T-helper 2 cell treated with Interferon-gamma antibody and Interleukin-4, amounts not matched to agents 5 μg/mL and 100 μg/mL, for 36 hours (primary cell): ENCODE data around the gene GPC5.

Experiments
- DNase-seq: peaks from one replicate; pipeline ENCODE4 v3.0.0; 2021; ENCODE audit warnings: low spot score
- H3K27ac Mint-ChIP-seq: one replicate; pipeline ENCODE4 v1.8.0; 2021; ENCODE audit warnings: mild to moderate bottlenecking, mixed read lengths
- H3K27me3 Mint-ChIP-seq: one replicate; pipeline ENCODE4 v1.8.0; 2021; ENCODE audit warnings: low read depth, mixed read lengths
- H3K36me3 Mint-ChIP-seq: one replicate; pipeline ENCODE4 v1.8.0; 2021; ENCODE audit warnings: low read depth, mixed read lengths
- H3K4me1 Mint-ChIP-seq: one replicate; pipeline ENCODE4 v1.8.0; 2021; ENCODE audit warnings: low read depth, mixed read lengths
- H3K4me3 Mint-ChIP-seq: one replicate; pipeline ENCODE4 v1.8.0; 2022; ENCODE audit warnings: mild to moderate bottlenecking, moderate library complexity, mixed read lengths
- H3K9me3 Mint-ChIP-seq: one replicate; pipeline ENCODE4 v1.8.0; 2021; ENCODE audit warnings: mixed read lengths

The GPC5 gene

GRCh38 chr13:92612892-92613291 lies 1214.5 kb downstream of the GPC5 start:
- no peak overlapping the region for H3K4me3 Mint-ChIP-seq

GRCh38 chr13:92613921-92614320 lies 1215.5 kb downstream of the GPC5 start:
- H3K4me3 Mint-ChIP-seq, result no peak overlapping the region
- no peaks in the 10 kb centered on the region for H3K36me3 Mint-ChIP-seq
- no peaks in the 10 kb centered on the region for H3K27me3 Mint-ChIP-seq

More at GRCh38 chr13:92612892-92613291, 1214.5 kb downstream of the GPC5 start:
- Mint-ChIP-seq H3K9me3 (peaks cover 9% of the 10 kb centered on the region), H3K4me1 (no peaks in the 10 kb centered on the region), H3K27me3 (no peaks in the 10 kb centered on the region), H3K36me3 (no peaks in the 10 kb centered on the region), H3K27ac (no peak overlapping the region)
- no peak for DNase-seq

DNA sequence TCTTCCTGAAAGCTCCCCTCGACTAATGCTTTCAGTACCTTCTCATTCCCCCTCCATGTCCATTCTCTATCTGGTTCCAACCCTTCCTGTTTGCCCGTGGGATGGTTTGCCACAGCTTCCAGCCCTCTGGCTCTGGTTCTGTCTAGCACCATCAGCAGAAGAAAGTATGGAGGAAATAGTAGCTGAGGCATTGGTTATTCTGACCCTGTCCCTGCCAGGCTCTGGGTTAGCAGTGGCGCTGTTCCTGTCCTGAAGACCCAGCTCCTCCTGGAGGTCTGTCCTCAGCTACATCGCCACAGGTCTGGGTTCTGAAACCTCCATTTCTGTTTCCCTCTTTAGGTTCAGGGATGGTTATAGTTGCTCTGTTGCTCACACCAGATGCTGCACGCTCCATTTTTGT lies 1223.6 kb downstream of the GPC5 start:
- no peak for DNase-seq
- H3K9me3 Mint-ChIP-seq, result peaks cover 7% of the 10 kb centered on the region
- no peak overlapping the region for H3K27ac Mint-ChIP-seq
- no peaks in the 10 kb centered on the region for H3K27me3 Mint-ChIP-seq
- no peaks in the 10 kb centered on the region for H3K4me1 Mint-ChIP-seq
- no peak overlapping the region for H3K4me3 Mint-ChIP-seq
- H3K36me3 Mint-ChIP-seq, result no peaks in the 10 kb centered on the region

More at GRCh38 chr13:92613921-92614320, 1215.5 kb downstream of the GPC5 start:
- no peak for DNase-seq
- H3K27ac Mint-ChIP-seq, result no peak overlapping the region
- H3K4me1 Mint-ChIP-seq, result no peaks in the 10 kb centered on the region
- peaks cover 1% of the 10 kb centered on the region for H3K9me3 Mint-ChIP-seq

- Mint-ChIP-seq H3K4me1 (no peaks in the 10 kb centered on the region), H3K27ac (no peak overlapping the region), H3K9me3 (peaks cover 7% of the 10 kb centered on the region), H3K4me3 (no peak overlapping the region), H3K27me3 (no peaks in the 10 kb centered on the region), H3K36me3 (no peaks in the 10 kb centered on the region)
- no peak for DNase-seq
Measured at GRCh38 chr13:92622905-92623304, 1224.5 kb downstream of the GPC5 start.

GRCh38 chr13:92626274-92626673 lies 1227.9 kb downstream of the GPC5 start:
- Mint-ChIP-seq H3K36me3 (no peaks in the 10 kb centered on the region), H3K4me1 (no peaks in the 10 kb centered on the region), H3K27me3 (no peaks in the 10 kb centered on the region), H3K9me3 (peaks cover 7% of the 10 kb centered on the region), H3K27ac (no peak overlapping the region), H3K4me3 (no peak overlapping the region)
- no peak for DNase-seq

- H3K4me1 Mint-ChIP-seq, result no peaks in the 10 kb centered on the region
- no peak for DNase-seq
- no peak overlapping the region for H3K4me3 Mint-ChIP-seq
- H3K36me3 Mint-ChIP-seq, result no peaks in the 10 kb centered on the region
- H3K9me3 Mint-ChIP-seq, result peaks cover 15% of the 10 kb centered on the region
- H3K27me3 Mint-ChIP-seq, result no peaks in the 10 kb centered on the region
- H3K27ac Mint-ChIP-seq, result no peak overlapping the region
Measured at GRCh38 chr13:92640936-92641335, 1242.5 kb downstream of the GPC5 start.

DNA sequence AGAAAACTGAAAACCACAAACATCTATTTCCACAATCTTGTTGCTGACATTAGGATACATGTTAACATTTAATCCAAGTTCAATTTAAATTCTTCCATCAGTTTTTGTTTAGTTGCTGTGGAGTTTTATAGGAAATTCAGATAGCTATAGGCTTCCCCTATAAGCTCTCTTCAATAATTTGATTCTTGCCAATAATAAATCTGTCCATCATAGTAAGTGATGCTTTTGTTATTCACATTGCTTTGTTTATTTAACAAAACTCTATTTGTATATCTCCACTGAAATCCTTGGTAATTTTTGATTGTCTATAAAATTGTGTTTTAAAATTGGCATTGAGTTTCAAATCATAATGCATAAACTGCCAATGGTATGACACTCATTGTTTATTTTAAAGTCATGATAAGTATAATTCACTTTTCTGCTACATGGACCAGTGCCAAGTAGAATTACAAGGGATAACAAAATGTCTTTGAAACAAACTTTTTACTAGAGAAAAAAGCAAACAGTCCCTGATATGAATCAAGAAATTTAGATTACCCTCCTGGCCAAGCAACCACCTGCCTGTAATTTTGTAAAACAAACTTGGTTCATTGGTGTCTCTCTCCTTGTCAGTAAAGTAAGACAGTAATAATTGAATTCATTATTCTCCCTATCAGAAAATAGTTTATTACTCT lies 1250.9 kb downstream of the GPC5 start:
- H3K4me1 Mint-ChIP-seq, result no peaks in the 10 kb centered on the region
- H3K36me3 Mint-ChIP-seq, result no peaks in the 10 kb centered on the region
- no peaks in the 10 kb centered on the region for H3K27me3 Mint-ChIP-seq
- no peak overlapping the region for H3K27ac Mint-ChIP-seq
- no peak for DNase-seq
- H3K9me3 Mint-ChIP-seq, result peaks cover 4% of the 10 kb centered on the region
- H3K4me3 Mint-ChIP-seq, result no peak overlapping the region

- Mint-ChIP-seq H3K4me1 (no peaks in the 10 kb centered on the region), H3K4me3 (no peak overlapping the region), H3K9me3 (peaks cover 27% of the 10 kb centered on the region), H3K27ac (no peak overlapping the region), H3K27me3 (no peaks in the 10 kb centered on the region), H3K36me3 (no peaks in the 10 kb centered on the region)
- no peak for DNase-seq
Measured at GRCh38 chr13:92656103-92656502, 1257.7 kb downstream of the GPC5 start.

GRCh38 chr13:92656648-92657047 lies 1258.2 kb downstream of the GPC5 start:
- Mint-ChIP-seq H3K27me3 (no peaks in the 10 kb centered on the region), H3K27ac (no peak overlapping the region), H3K4me3 (no peak overlapping the region), H3K4me1 (no peaks in the 10 kb centered on the region), H3K36me3 (no peaks in the 10 kb centered on the region), H3K9me3 (peaks cover 24% of the 10 kb centered on the region)
- DNase-seq, result no peak

- Mint-ChIP-seq H3K27ac (no peak overlapping the region), H3K9me3 (peaks cover 26% of the 10 kb centered on the region), H3K4me3 (no peak overlapping the region), H3K36me3 (no peaks in the 10 kb centered on the region), H3K4me1 (no peaks in the 10 kb centered on the region), H3K27me3 (no peaks in the 10 kb centered on the region)
- DNase-seq, result no peak
Measured at GRCh38 chr13:92657565-92657964, 1259.1 kb downstream of the GPC5 start.

DNA sequence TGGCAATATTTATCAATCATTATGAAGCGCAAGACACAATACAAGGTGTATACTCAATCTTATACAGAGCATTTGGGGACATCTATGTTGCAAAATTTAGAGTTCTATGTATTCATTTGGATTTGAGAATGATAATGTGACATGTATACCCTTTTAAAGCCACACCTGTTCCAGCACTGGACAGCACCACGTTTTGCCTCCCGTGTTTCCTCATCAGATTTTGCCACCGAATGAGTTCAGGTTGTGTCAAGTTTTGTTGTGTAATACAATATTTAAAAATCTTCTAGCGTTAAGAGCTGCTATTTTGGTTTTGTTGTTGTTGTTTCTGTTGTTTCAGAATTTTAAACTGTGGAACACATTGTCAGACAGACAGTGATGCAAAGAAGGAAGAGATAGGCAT lies 1259.9 kb downstream of the GPC5 start:
- H3K4me1 Mint-ChIP-seq, result no peaks in the 10 kb centered on the region
- no peak overlapping the region for H3K4me3 Mint-ChIP-seq
- H3K9me3 Mint-ChIP-seq, result peaks cover 31% of the 10 kb centered on the region
- no peaks in the 10 kb centered on the region for H3K36me3 Mint-ChIP-seq
- no peak overlapping the region for H3K27ac Mint-ChIP-seq
- DNase-seq, result no peak
- H3K27me3 Mint-ChIP-seq, result no peaks in the 10 kb centered on the region

DNA sequence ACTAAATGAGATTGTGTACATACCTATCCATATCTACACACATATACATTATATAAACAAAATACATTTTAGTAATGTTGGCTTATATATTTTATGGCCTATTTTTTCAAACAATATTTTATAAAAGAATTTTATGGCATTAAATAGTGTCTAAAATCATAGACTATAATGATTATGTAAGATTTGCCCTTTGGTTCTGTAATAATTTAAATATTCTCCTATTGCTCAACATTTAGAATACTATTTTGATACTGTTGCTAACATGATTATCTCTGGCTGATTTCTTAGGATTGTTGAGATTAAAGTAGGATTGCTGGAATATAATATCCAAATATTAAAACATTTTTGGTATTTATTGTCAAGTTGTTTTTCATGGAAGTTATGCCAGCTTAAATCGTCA lies 1263.0 kb downstream of the GPC5 start:
- Mint-ChIP-seq H3K9me3 (peaks cover 21% of the 10 kb centered on the region), H3K4me1 (no peaks in the 10 kb centered on the region), H3K27me3 (no peaks in the 10 kb centered on the region), H3K27ac (no peak overlapping the region), H3K4me3 (no peak overlapping the region), H3K36me3 (no peaks in the 10 kb centered on the region)
- no peak for DNase-seq

DNA sequence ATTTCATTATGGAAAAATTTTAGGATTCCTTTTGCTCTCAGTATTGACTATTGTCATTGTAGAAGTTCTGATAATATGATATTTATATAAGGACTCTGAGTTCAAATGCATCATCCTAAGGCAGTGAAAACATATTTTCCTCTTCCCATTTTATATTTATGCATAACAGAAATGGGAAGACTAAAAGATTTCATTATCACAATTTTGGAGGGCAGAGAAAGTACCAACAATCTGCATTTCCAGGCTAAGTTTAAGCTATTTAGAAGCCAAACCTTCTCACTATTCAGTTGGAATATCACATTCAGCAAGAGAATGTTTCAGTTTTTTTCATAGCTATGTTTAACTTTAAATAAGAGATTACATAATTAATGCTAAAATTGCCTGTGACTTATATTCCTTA lies 1269.7 kb downstream of the GPC5 start:
- Mint-ChIP-seq H3K4me1 (no peaks in the 10 kb centered on the region), H3K27ac (no peak overlapping the region), H3K9me3 (peaks cover 23% of the 10 kb centered on the region), H3K27me3 (no peaks in the 10 kb centered on the region), H3K4me3 (no peak overlapping the region), H3K36me3 (no peaks in the 10 kb centered on the region)
- no peak for DNase-seq

DNA sequence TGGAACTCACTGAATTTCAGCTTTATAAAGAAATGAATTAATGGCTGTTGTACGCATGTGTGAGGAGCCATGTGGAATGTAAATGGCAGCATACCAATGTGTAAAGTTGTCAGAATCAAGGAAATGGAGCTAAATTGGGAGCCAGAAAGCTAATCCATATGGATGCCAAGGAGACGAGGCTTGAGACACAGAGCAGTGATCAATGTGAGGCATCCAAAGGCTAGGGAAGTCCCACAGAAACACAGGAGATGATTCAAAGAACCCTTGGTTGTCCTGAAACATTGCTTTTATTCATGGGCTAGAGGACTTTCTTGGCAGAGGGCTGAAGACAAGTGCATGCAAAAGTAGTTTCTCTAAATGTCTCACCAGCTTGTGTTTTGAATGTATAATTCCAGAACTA lies 1271.7 kb downstream of the GPC5 start:
- Mint-ChIP-seq H3K4me3 (no peak overlapping the region), H3K4me1 (no peaks in the 10 kb centered on the region), H3K36me3 (no peaks in the 10 kb centered on the region), H3K27me3 (no peaks in the 10 kb centered on the region), H3K27ac (no peak overlapping the region), H3K9me3 (peaks cover 27% of the 10 kb centered on the region)
- DNase-seq, result no peak

- no peak overlapping the region for H3K4me3 Mint-ChIP-seq
- H3K36me3 Mint-ChIP-seq, result no peaks in the 10 kb centered on the region
- DNase-seq, result no peak
- H3K4me1 Mint-ChIP-seq, result no peaks in the 10 kb centered on the region
- H3K27me3 Mint-ChIP-seq, result no peaks in the 10 kb centered on the region
- H3K27ac Mint-ChIP-seq, result no peak overlapping the region
- H3K9me3 Mint-ChIP-seq, result peaks cover 27% of the 10 kb centered on the region
Measured at GRCh38 chr13:92671821-92672220, 1273.4 kb downstream of the GPC5 start.
